Peyer's patch (tissue), 4 donors: ENCODE results near the gene KCNIP4.

ENCODE experiments used
- POLR2A ChIP-seq, 2 donors: fragments of 450-650 bp; IDR thresholded peaks; one replicate each; pipeline ENCODE4 v1.5.1; 2017; ENCODE audit warnings: antibody characterized with exemption in 2 of 2, mild to moderate bottlenecking in 2 of 2, moderate library complexity in 2 of 2
- TF ChIP-seq, protein P1 (sequence below), 6 experiments: fragments of 450-650 bp in 4 of 6; fragments of 200-600 bp in 2 of 6; sonication (generic) in 1 of 6; IDR thresholded peaks; one replicate each; pipeline ENCODE4 v1.5.1; 2017 to 2019; ENCODE audit warnings: antibody characterized with exemption in 6 of 6, mild to moderate bottlenecking in 3 of 6, moderate library complexity in 1 of 6

DNA sequence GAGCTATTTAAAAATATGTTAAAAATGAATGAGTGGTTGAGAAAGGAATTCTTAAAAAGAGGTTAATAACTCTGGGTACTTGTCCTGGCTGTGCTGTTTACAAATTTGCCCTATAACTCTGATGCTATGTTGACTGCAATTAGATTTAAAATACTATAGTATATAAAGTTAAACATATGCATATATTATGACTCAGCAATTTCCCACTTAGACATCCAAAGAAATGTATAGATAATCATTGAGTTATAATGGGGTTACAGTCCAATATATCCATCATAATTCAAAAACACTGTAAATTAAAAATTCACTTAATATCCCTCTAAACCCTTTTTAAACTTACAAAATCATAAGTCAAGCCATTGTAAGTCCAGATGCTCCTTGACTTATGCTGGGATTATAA, 818.0 kb downstream of the KCNIP4 start:
- TF ChIP-seq, protein P1, sequence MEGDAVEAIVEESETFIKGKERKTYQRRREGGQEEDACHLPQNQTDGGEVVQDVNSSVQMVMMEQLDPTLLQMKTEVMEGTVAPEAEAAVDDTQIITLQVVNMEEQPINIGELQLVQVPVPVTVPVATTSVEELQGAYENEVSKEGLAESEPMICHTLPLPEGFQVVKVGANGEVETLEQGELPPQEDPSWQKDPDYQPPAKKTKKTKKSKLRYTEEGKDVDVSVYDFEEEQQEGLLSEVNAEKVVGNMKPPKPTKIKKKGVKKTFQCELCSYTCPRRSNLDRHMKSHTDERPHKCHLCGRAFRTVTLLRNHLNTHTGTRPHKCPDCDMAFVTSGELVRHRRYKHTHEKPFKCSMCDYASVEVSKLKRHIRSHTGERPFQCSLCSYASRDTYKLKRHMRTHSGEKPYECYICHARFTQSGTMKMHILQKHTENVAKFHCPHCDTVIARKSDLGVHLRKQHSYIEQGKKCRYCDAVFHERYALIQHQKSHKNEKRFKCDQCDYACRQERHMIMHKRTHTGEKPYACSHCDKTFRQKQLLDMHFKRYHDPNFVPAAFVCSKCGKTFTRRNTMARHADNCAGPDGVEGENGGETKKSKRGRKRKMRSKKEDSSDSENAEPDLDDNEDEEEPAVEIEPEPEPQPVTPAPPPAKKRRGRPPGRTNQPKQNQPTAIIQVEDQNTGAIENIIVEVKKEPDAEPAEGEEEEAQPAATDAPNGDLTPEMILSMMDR (IDR thresholded peaks at IDR 0.05): no peak
- TF ChIP-seq POLR2A (IDR thresholded peaks at IDR 0.05): no peak
